Measurements from ENCODE around the gene BICRAL. TPM values are rescaled to one million over a fixed set of nuclear protein-coding genes. Genes with fewer than 3 reads are reported as not detected.

The BICRAL gene
- polyA plus RNA-seq, 1 of the 3 experiments (the other 2 are of a cell fraction): 5.1 TPM

- H3K4me2 ChIP-seq: no peak within 1 kb of the TSS
- ChIA-PET CTCF (interaction anchor here (2.4 kb wide), 1 partner anchor 15 kb away, joined by 7 read pairs; no protein-coding TSS in a partner anchor), POLR2A (no interaction called here)
- H3K9me3 ChIP-seq: no peaks in the 10 kb centered on the region
- H3K79me2 ChIP-seq (ENCODE audit: insufficient read depth): no peaks in the 10 kb centered on the region
- H3K9me2 ChIP-seq: no peaks in the 10 kb centered on the region
- no peak within 1 kb of the TSS for H2AFZ ChIP-seq (ENCODE audit: low read depth)
- no peak within 1 kb of the TSS for H3K9ac ChIP-seq
- no peak within 1 kb of the TSS for H3K27ac ChIP-seq (ENCODE audit: low read depth in 2 of 2, low read length in 1 of 2)
- H3F3A ChIP-seq (replicated peaks; ENCODE audit: insufficient read depth): no peaks in the 10 kb centered on the region
- WGBS (ENCODE audit: low lambda C conversion rate): no CpG with 5 or more reads among the region's 10 CpGs
- H3K27me3 ChIP-seq (ENCODE audit: insufficient read depth): no peaks in the 10 kb centered on the region
- TF ChIP-seq FOSL2 (IDR thresholded peaks at IDR 0.05; ENCODE audit: borderline replicate concordance, low read depth) (no peak), JUND (IDR thresholded peaks at IDR 0.05) (no peak), USF1 (IDR thresholded peaks at IDR 0.05; ENCODE audit: borderline replicate concordance, low read depth) (no peak), NFIC (IDR thresholded peaks at IDR 0.05; ENCODE audit: borderline replicate concordance) (no peak), TEAD4 (IDR thresholded peaks at IDR 0.05; ENCODE audit: borderline replicate concordance, insufficient read depth) (no peak), FOXJ3 (CRISPR knock-in tag; IDR thresholded peaks at IDR 0.05) (no peak), USF2 (IDR thresholded peaks at IDR 0.05; ENCODE audit: borderline replicate concordance, low read depth, low read length) (no peak), GABPA (IDR thresholded peaks at IDR 0.05; ENCODE audit: low read depth) (no peak), RXRA (IDR thresholded peaks at IDR 0.05; ENCODE audit: borderline replicate concordance, low read depth) (no peak)
- H4K20me1 ChIP-seq (ENCODE audit: insufficient read depth): no peaks in the 10 kb centered on the region
- no peaks in the 10 kb centered on the region for H3K36me3 ChIP-seq (replicated peaks in 1 of 2; ENCODE audit: control insufficient read depth in 1 of 2, insufficient read depth in 2 of 2, low read length in 1 of 2)
- DNase-seq: no peak
- no peak within 1 kb of the TSS for H3K4me3 ChIP-seq (ENCODE audit: low read depth in 2 of 2, low read length in 1 of 2)
- H3K4me1 ChIP-seq (ENCODE audit: control insufficient read depth in 1 of 2, insufficient read depth in 2 of 2, low read depth in 1 of 2, low read length in 1 of 2): no peaks in the 10 kb centered on the region
Measured at GRCh38 chr6:42915732-42916131, 133.9 kb downstream of the BICRAL start, which contains the start of gene PTCRA. PTCRA (plus strand) TSS chr6:42916053; CDS start chr6:42916070, 17 bp downstream.

- no peak for TF ChIP-seq JUND (IDR thresholded peaks at IDR 0.05)
- no peak for TF ChIP-seq MAX (IDR thresholded peaks at IDR 0.05; ENCODE audit: low read depth)
- no peak for TF ChIP-seq ELF1 (IDR thresholded peaks at IDR 0.05)
- no peak for TF ChIP-seq ZBTB33 (IDR thresholded peaks at IDR 0.05; ENCODE audit: borderline replicate concordance, low read depth)
- TF ChIP-seq TEAD4 (IDR thresholded peaks at IDR 0.05; ENCODE audit: borderline replicate concordance, insufficient read depth): no peak
- TF ChIP-seq EZH2phosphoT487 (IDR thresholded peaks at IDR 0.05; ENCODE audit: borderline replicate concordance, low read depth): no peak
- no peak for TF ChIP-seq POLR2AphosphoS5 (IDR thresholded peaks at IDR 0.05; ENCODE audit: low read depth, low read length)
- TF ChIP-seq FOXM1 (IDR thresholded peaks at IDR 0.05; ENCODE audit: low read depth): no peak
- TF ChIP-seq SIN3A (IDR thresholded peaks at IDR 0.05; ENCODE audit: borderline replicate concordance, low read depth, low read length): no peak
- TF ChIP-seq CHD2 (IDR thresholded peaks at IDR 0.05; ENCODE audit: low read length, partially characterized antibody): no peak
- CTCF ChIA-PET: interaction anchor here (1.3 to 2.4 kb wide), 2 partner anchors 14 to 15 kb away, joined by 3 to 7 read pairs; no protein-coding TSS in a partner anchor
- no CpG with 5 or more reads among the region's 1 CpG for WGBS (ENCODE audit: low lambda C conversion rate)
Measured at GRCh38 chr6:42916288-42916687, 134.4 kb downstream of the BICRAL start.

More at GRCh38 chr6:42916288-42916687, 134.4 kb downstream of the BICRAL start:
- no peaks in the 10 kb centered on the region for H3K79me2 ChIP-seq (ENCODE audit: insufficient read depth)
- H4K20me1 ChIP-seq (ENCODE audit: insufficient read depth): no peaks in the 10 kb centered on the region
- no peak overlapping the region for H2AFZ ChIP-seq (ENCODE audit: low read depth)
- H3K4me3 ChIP-seq (ENCODE audit: low read depth in 2 of 2, low read length in 1 of 2): no peak overlapping the region
- no peaks in the 10 kb centered on the region for H3K36me3 ChIP-seq (replicated peaks in 1 of 2; ENCODE audit: control insufficient read depth in 1 of 2, insufficient read depth in 2 of 2, low read length in 1 of 2)
- POLR2A ChIA-PET: interaction anchor here (1.2 kb wide), 1 partner anchor 13 kb away, joined by 5 read pairs; the partner anchor contains the start of gene CNPY3
- no peaks in the 10 kb centered on the region for H3K27me3 ChIP-seq (ENCODE audit: insufficient read depth)
- no peaks in the 10 kb centered on the region for H3K4me1 ChIP-seq (ENCODE audit: control insufficient read depth in 1 of 2, insufficient read depth in 2 of 2, low read depth in 1 of 2, low read length in 1 of 2)
- DNase-seq: no peak
- H3K9me2 ChIP-seq: no peaks in the 10 kb centered on the region
- H3K4me2 ChIP-seq: no peak overlapping the region
- H3K9me3 ChIP-seq: no peaks in the 10 kb centered on the region
- H3K27ac ChIP-seq (ENCODE audit: low read depth in 2 of 2, low read length in 1 of 2): no peak overlapping the region
- H3F3A ChIP-seq (replicated peaks; ENCODE audit: insufficient read depth): no peaks in the 10 kb centered on the region
- no peak overlapping the region for H3K9ac ChIP-seq
